ENCODE data around the gene PSMD13.

The PSMD13 gene

DNA sequence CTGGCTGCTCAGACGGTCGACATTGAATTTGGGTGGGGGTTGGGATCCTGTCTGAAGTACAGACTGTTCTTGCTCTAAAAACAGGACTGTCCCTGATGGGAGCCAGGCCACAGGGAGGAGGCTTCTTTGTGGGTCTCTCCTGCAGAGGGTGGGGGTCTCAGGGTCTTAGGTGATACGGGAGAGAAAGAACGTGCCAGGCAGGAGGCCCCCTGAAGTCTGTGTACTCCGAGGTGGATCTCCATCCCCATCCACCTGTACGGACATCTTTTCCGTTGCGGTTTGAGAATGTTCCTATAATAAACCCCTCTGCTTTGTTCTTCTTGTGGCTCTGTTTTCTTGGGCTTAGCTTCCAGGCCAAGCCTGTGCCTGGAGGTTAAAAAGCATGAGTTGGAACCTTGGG, 15.9 kb downstream of the PSMD13 start:
- Histone ChIP-seq H3F3A (ENCODE audit: insufficient read depth, low read length) (no peaks in the 10 kb centered on the region), H3K36me3 (ENCODE audit: insufficient read depth, low read length) (peaks cover 57% of the 10 kb centered on the region), H3K9ac (ENCODE audit: low read length) (no peak overlapping the region), H3K79me2 (ENCODE audit: insufficient read depth, low read length) (no peaks in the 10 kb centered on the region), H3K4me1 (ENCODE audit: insufficient read depth, low read length, severe bottlenecking) (peaks cover 11% of the 10 kb centered on the region), H3K4me3 (ENCODE audit: low read depth, low read length, poor library complexity, severe bottlenecking) (no peak overlapping the region), H3K27me3 (ENCODE audit: insufficient read depth, low read length) (no peaks in the 10 kb centered on the region), H2AFZ (ENCODE audit: low read length) (no peak overlapping the region), H3K27ac (ENCODE audit: low read depth, low read length, poor library complexity, severe bottlenecking) (no peak overlapping the region), H4K20me1 (ENCODE audit: insufficient read depth, low read length) (no peaks in the 10 kb centered on the region), H3K9me3 (ENCODE audit: low read length) (no peaks in the 10 kb centered on the region), H3K4me2 (ENCODE audit: low read length) (no peak overlapping the region), H3K9me2 (ENCODE audit: low read depth, low read length) (no peaks in the 10 kb centered on the region)
- TF ChIP-seq, protein P1, sequence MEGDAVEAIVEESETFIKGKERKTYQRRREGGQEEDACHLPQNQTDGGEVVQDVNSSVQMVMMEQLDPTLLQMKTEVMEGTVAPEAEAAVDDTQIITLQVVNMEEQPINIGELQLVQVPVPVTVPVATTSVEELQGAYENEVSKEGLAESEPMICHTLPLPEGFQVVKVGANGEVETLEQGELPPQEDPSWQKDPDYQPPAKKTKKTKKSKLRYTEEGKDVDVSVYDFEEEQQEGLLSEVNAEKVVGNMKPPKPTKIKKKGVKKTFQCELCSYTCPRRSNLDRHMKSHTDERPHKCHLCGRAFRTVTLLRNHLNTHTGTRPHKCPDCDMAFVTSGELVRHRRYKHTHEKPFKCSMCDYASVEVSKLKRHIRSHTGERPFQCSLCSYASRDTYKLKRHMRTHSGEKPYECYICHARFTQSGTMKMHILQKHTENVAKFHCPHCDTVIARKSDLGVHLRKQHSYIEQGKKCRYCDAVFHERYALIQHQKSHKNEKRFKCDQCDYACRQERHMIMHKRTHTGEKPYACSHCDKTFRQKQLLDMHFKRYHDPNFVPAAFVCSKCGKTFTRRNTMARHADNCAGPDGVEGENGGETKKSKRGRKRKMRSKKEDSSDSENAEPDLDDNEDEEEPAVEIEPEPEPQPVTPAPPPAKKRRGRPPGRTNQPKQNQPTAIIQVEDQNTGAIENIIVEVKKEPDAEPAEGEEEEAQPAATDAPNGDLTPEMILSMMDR (IDR thresholded peaks at IDR 0.05; ENCODE audit: low read length) = no peak
- no peak for TF ChIP-seq EZH2 (IDR thresholded peaks at IDR 0.05; ENCODE audit: borderline replicate concordance, low read length)

DNA sequence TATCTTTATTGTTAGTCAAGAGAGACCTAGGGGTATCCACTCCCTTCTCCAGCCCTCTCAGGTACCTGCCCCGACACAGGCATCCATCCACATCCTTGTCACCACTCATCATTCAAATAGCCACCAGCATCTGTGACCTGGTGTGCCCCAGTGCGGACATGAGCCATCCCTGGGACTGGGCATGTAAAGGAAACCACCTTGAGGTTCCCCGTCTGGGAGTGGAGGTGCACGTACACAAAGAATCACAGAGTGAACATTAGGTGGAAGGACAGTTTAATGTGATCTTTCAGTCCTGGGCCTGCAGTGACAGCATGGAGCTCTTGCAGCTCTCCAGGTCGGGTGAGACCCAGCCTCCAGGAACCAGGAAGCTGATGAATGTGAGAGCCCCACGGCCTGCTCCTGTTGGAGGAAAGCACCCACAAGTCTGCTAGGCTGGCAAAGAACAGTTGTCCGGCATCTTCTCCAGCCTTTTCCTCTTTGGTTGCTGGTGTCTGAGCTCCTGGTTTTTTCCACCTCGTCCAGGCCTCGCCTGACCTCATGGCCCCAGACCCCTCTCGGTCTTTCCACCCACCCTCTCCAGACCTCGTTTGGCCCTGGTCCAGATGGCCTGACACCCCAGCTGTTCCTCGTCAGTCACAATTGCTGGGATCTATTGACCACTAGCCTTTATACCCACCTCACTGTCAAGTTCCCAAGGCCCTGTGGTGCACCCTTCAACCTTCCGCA, 16.5 kb downstream of the PSMD13 start:
- no peaks in the 10 kb centered on the region for H3K9me3 ChIP-seq (ENCODE audit: low read length)
- H3K79me2 ChIP-seq (ENCODE audit: insufficient read depth, low read length) = no peaks in the 10 kb centered on the region
- H3F3A ChIP-seq (ENCODE audit: insufficient read depth, low read length) = no peaks in the 10 kb centered on the region
- H3K9me2 ChIP-seq (ENCODE audit: low read depth, low read length) = no peaks in the 10 kb centered on the region
- no peak overlapping the region for H3K9ac ChIP-seq (ENCODE audit: low read length)
- TF ChIP-seq EZH2 (IDR thresholded peaks at IDR 0.05; ENCODE audit: borderline replicate concordance, low read length) = no peak
- TF ChIP-seq, protein P1 (IDR thresholded peaks at IDR 0.05; ENCODE audit: low read length) = no peak
- no peaks in the 10 kb centered on the region for H3K27me3 ChIP-seq (ENCODE audit: insufficient read depth, low read length)
- H2AFZ ChIP-seq (ENCODE audit: low read length) = no peak overlapping the region
- no peak overlapping the region for H3K4me3 ChIP-seq (ENCODE audit: low read depth, low read length, poor library complexity, severe bottlenecking)
- H4K20me1 ChIP-seq (ENCODE audit: insufficient read depth, low read length) = no peaks in the 10 kb centered on the region
- H3K27ac ChIP-seq (ENCODE audit: low read depth, low read length, poor library complexity, severe bottlenecking) = no peak overlapping the region
- peaks cover 16% of the 10 kb centered on the region for H3K4me1 ChIP-seq (ENCODE audit: insufficient read depth, low read length, severe bottlenecking)
- peaks cover 51% of the 10 kb centered on the region for H3K36me3 ChIP-seq (ENCODE audit: insufficient read depth, low read length)
- no peak overlapping the region for H3K4me2 ChIP-seq (ENCODE audit: low read length)

DNA sequence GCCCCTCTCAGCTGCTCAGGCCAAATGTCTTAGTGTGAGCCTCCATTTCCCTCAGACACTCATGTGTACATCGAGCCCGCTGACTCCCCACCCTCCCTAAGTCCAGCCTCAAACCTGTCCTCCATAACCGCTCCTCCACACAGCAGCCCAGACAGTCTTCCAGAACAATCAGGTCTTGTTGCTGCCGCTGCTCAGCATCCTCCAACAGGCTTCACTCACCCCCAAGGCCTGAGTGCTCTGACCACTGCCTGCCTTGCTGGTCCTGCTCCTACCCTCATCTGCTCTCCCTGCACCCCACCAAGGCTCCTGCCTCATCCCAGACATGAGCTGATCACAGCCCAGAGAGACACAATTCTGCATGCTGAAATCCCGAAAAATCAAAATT, 17.1 kb downstream of the PSMD13 start:
- Histone ChIP-seq H3K36me3 (ENCODE audit: insufficient read depth, low read length) (peaks cover 45% of the 10 kb centered on the region), H3K79me2 (ENCODE audit: insufficient read depth, low read length) (no peaks in the 10 kb centered on the region), H3K4me2 (ENCODE audit: low read length) (no peak overlapping the region), H3K4me3 (ENCODE audit: low read depth, low read length, poor library complexity, severe bottlenecking) (no peak overlapping the region), H3K27me3 (ENCODE audit: insufficient read depth, low read length) (no peaks in the 10 kb centered on the region), H3F3A (ENCODE audit: insufficient read depth, low read length) (no peaks in the 10 kb centered on the region), H3K9me3 (ENCODE audit: low read length) (no peaks in the 10 kb centered on the region), H3K27ac (ENCODE audit: low read depth, low read length, poor library complexity, severe bottlenecking) (no peak overlapping the region), H4K20me1 (ENCODE audit: insufficient read depth, low read length) (no peaks in the 10 kb centered on the region), H3K9me2 (ENCODE audit: low read depth, low read length) (no peaks in the 10 kb centered on the region), H2AFZ (ENCODE audit: low read length) (no peak overlapping the region), H3K4me1 (ENCODE audit: insufficient read depth, low read length, severe bottlenecking) (peaks cover 16% of the 10 kb centered on the region), H3K9ac (ENCODE audit: low read length) (no peak overlapping the region)
- TF ChIP-seq, protein P1 (IDR thresholded peaks at IDR 0.05; ENCODE audit: low read length) = no peak
- no peak for TF ChIP-seq EZH2 (IDR thresholded peaks at IDR 0.05; ENCODE audit: borderline replicate concordance, low read length)

Data from OCI-LY1 (cell line).